WI38 (cell line): ENCODE results near the gene GIMAP8.
A peak's percentile ranks its signal among the peaks of the same experiment; 100 is the strongest.

Experiments
- H3K4me3 ChIP-seq: 2 replicates; pipeline ENCODE4 v1.5.1; 2011; ENCODE audit warnings: low read depth, mild to moderate bottlenecking, control low read depth, low read length
- TF ChIP-seq, protein P1 (sequence below): IDR thresholded peaks from 2 replicates; pipeline ENCODE4 v1.5.1; 2012; ENCODE audit warnings: low read depth, mild to moderate bottlenecking, control low read depth, low read length

GIMAP8 gene

DNA sequence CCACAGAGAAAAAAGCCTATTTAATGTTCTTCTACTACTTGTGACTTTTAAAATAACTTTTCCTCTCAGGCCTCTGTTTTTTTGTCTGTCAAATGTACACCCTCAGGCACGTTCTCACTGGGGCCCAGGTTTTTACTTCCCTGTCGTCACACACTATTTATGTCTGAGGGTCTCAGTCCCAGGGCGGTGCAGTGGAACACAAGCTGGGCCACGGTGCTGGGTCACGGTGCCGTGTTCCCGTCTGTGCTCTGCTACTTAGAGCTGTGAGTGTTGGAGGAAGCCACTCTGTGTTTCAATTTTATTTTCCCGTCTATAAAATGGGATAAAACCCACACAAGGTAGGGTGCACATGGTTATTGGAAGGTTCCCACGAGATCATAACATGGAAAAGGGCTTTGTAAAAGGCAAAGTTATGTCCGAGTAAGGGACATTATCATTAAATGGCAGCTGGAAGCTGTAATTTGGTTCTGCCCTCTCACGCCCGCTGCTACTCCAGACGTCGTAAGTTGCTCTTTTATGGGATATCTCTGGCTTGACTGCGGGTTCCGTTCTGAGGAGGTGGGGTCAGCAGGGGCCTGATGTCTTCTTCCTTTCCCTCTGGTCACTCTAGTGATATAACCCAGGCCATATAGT lies 46.1 kb upstream of the GIMAP8 start:
- H3K4me3 ChIP-seq: peak overlapping the region; percentile 64
- TF ChIP-seq, protein P1, sequence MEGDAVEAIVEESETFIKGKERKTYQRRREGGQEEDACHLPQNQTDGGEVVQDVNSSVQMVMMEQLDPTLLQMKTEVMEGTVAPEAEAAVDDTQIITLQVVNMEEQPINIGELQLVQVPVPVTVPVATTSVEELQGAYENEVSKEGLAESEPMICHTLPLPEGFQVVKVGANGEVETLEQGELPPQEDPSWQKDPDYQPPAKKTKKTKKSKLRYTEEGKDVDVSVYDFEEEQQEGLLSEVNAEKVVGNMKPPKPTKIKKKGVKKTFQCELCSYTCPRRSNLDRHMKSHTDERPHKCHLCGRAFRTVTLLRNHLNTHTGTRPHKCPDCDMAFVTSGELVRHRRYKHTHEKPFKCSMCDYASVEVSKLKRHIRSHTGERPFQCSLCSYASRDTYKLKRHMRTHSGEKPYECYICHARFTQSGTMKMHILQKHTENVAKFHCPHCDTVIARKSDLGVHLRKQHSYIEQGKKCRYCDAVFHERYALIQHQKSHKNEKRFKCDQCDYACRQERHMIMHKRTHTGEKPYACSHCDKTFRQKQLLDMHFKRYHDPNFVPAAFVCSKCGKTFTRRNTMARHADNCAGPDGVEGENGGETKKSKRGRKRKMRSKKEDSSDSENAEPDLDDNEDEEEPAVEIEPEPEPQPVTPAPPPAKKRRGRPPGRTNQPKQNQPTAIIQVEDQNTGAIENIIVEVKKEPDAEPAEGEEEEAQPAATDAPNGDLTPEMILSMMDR: no peak

DNA sequence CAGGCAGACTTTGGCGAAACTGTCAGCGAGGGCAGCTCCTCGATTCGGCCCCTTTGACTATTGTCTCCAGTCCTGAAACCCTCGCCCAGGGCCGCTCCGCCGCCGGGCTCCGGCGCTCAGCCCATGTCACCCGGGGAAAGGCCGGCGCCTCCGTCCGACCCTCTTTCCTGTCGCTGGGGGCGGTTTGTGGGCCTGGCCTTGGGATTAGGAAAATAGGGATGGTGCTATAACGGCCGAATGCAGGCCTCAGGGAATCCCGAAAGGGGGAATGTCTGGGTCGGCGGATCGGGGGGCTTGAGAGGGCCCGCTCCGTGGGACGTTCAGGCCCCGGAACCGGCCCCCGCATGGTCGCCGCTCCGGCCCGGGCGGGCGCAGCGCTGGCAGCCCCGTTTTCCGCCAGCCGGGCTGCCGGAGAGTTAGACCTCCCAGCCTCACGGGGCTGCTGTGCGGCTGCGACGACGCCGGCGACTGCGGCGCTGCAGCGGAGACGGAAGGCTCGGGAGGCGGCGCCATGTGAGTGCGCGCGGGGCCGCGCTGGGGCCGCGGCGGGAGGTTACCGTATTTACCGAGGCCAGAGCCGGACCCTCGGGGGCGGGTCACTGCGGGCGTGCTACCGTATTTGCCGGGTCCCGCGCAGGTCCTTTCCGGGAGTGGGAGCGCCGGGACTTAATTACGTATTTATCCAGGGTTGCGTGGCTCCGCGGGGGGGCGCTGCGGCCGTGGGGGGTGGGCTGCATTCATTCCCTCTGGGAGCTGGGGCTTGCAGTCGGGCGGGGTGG lies 45.4 kb upstream of the GIMAP8 start:
- peak overlapping the region; percentile 64 for H3K4me3 ChIP-seq
- TF ChIP-seq, protein P1: no peak

DNA sequence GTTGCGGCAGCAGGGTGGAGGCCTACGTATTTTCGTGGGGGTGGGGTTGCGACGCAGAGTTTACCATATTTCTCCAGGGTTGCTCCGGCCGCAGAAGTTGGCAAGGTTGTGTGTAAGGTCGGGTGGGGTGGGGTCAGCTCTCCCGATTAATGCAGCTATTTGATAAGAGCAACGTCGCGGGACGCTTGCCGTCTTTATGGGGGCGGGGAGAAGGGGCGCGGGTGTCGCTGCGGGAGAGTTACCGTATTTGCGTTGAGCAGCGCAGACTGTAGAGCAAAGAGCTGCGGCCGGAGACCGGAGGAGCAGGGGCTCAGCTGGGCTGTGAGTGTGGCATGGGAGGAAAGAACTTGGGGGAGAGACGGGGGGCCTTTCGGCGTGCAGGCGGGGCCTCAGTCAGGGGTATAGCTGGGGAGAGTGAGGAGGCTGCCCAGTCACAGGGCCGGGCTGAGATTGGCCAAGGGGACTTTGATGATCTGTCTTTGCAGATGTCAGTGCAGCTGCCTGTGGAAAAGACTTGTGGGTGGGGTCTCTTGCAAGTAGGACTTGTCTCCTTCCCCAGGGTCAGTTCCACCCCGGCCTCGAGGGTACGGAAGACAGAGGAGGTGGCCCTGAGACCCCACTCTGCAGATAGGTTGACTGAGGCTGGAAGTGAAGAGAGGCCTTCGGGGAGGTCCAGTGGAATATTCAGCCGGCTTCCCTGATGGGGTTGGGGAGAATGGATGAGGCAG lies 44.7 kb upstream of the GIMAP8 start:
- TF ChIP-seq, protein P1: no peak
- peak overlapping the region; percentile 64 for H3K4me3 ChIP-seq

DNA sequence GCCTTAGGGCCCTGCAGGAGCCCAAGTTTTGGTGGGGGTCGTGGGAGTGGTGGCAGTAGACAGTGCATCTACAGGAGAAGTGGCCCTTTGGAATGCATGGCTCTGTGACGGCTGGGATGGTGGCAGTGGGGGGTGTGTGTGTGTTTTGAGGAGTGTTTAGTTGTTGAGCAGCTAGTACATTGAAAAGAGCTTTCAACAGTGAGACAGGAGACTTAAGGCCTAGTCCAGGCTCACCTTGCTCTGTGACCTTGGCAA lies 44.2 kb upstream of the GIMAP8 start:
- peak overlapping the region; percentile 64 for H3K4me3 ChIP-seq
- TF ChIP-seq, protein P1: no peak

DNA sequence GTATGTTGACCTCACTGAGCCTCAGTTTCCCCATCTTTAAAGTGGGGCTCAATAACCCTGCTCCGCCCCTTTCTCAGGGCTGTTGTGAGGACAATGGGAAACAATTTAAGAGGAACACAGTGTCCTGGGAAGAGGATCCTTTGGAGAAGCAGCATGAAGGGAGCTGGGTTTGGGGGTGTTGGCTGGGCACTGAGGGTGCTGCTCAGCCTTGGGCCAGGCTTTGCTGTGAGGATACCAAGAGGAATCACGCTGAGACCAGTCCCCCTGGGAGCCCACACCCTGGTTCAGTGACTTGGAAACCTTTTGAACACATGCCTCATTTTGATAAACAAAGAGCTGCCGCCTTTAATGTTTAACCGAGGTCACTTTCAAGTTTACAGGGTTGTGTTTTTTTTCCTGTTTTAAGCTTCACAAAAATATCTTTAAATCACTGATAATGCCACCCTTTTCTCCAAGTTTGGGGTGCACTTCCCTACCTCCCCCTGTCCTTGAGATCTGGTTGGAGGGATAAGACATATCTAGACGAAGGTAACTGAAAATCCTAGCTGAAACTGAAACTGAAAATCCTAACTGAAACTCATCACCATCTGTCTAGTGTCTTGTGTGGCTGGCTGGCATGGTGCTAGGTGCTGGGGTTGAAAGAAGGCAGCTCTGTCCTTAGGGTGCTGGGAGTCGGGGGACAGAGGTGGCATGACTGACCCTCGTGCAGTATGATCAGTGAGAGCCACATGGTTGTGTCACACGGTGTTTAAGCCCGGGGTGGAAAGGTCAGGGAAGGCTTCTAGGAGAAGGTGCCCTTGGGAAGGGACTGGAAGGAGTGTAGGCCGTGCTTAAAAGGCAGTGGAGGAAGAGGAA lies 43.6 kb upstream of the GIMAP8 start:
- TF ChIP-seq, protein P1: no peak
- peak overlapping the region; percentile 64; the same call in 1 of the 2 replicates for H3K4me3 ChIP-seq

DNA sequence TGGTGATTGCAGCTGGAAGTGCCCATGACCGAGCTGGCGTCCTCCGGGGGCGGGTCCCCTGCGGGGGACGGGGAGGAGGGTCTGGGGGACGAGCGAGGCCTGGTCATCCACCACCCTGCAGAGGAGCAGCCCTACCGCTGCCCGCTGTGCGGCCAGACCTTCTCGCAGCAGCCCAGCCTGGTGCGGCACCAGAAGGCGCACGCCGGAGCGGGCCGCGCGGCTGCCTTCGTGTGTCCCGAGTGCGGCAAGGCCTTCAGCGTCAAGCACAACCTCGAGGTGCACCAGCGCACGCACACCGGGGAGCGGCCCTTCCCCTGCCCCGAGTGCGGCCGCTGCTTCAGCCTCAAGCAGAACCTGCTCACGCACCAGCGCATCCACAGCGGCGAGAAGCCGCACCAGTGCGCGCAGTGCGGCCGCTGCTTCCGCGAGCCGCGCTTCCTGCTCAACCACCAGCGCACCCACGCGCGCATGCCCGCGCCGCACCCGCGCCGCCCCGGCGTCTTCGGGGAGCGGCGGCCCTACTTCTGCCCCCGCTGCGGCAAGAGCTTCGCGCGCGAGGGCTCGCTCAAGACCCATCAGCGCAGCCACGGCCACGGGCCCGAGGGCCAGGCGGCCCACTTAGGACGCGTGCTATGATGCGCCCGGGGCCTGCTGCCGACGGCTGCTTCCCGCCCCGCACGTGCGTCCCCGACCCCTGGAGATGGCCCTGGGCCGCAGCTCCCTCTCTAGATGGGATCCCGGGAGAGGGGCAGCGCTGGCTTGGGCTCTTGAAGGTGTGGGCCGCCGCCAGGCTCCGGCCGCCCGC lies 42.6 kb upstream of the GIMAP8 start:
- no peak overlapping the region for H3K4me3 ChIP-seq
- TF ChIP-seq, protein P1: no peak
